HG03342 (cell line): ENCODE data around the gene RARRES1.

Experiments used
- ATAC-seq: cut with Tn5 transposase; IDR thresholded peaks from one replicate; pipeline ENCODE4 v1.9.1; 2021; ENCODE audit warnings: mild to moderate bottlenecking, moderate library complexity; ENCODE audit not compliant: unreplicated experiment

Gene RARRES1, protein sequence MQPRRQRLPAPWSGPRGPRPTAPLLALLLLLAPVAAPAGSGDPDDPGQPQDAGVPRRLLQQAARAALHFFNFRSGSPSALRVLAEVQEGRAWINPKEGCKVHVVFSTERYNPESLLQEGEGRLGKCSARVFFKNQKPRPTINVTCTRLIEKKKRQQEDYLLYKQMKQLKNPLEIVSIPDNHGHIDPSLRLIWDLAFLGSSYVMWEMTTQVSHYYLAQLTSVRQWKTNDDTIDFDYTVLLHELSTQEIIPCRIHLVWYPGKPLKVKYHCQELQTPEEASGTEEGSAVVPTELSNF

DNA sequence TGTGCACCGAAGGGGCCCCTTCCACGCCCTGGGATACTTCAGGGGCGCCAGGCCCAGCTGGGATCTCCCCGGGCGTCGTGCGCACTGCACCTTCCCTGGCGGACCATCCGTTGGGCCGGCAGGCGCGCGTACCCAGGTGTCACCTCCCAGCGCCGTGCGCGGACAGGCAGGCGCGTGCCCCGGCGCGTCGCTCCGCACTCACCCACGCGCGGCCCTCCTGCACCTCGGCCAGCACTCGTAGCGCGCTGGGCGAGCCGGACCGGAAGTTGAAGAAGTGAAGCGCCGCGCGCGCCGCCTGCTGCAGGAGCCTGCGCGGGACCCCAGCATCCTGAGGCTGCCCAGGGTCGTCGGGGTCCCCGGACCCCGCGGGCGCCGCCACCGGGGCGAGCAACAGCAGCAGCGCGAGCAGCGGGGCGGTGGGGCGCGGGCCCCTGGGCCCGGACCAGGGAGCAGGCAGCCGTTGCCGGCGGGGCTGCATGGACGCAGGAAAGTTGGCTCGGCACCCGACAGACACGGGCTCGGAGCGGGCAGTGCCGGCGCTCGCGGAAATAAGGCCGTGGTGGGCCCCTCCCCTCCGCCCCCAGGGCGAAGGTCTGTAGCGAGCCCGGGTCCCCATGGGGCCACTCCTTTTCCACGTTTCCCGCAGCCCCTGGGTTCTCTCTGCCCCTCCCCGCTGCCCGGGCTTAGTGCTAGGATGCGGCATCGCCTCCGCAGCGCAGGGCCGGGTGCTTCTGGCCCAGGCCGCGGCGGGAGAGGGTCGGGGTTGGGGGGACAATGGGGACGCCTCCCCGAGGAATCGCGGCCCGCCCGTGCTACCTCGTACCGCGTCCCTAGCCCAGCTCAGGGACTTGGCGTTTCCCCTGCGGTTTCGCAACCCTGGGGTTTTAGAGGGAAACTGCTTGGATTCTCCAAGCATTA lies at the start of gene RARRES1:
RARRES1 (minus strand) TSS at position 520 of the 918 bp plus-strand sequence; CDS start at position 478, 42 bp downstream.
- peak; percentile 79 for ATAC-seq

DNA sequence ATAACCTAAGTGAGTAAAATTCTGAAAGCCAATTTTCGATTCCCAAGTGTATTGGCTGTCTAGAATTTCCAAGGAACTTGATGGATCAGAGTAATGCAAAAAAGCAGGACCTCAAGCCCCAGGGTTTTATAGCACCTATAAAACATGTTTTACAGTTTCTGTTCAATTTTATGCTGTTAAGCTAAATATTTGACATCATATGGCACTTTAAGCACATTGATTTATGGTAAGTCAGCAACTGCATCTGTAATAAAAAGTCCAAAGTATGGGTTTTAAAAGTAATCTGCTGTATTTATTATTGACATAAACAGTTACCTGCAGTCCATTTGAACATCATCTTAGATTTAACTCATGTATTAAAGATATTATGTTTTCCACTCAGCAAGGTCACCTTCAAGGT lies 49.6 kb upstream of the RARRES1 start:
- ATAC-seq = no peak

DNA sequence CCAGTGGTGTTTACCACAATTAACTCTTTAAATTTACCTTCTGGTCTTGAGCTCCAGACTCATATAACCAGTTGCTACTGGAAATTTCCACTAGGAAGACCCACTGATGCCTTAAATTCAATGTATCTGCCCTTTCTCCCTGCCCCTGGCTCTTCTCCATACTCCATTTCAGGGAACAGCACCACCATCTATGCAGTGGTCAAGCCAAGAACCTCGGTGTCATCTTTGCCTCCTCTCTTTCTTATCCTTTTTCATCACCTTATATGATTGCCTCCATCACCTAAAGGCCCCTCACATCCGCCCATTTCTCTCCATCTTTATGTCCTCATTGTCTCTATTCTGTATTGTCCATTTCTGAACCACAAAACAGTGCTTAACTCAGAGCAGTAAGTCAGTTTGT lies 48.9 kb upstream of the RARRES1 start:
- ATAC-seq = no peak

DNA sequence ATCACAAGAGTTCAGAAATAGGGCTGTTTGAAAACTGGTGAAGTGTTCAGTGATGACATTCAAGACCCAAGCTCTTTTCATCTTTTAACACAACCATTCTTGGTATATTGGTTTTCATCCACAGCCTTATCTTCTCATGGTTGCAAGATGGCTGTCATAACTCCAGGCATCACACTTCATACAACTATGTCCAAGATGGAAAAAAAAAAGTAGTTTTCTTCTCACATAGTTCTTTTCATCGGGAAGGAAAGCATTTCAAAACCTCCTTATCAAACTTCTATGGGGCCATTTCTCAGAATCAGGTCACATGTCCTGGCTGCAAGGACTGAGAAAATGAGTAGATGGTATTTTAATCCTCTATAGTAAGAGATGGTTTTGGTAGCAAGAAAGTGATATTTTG lies 48.5 kb upstream of the RARRES1 start:
- no peak for ATAC-seq

DNA sequence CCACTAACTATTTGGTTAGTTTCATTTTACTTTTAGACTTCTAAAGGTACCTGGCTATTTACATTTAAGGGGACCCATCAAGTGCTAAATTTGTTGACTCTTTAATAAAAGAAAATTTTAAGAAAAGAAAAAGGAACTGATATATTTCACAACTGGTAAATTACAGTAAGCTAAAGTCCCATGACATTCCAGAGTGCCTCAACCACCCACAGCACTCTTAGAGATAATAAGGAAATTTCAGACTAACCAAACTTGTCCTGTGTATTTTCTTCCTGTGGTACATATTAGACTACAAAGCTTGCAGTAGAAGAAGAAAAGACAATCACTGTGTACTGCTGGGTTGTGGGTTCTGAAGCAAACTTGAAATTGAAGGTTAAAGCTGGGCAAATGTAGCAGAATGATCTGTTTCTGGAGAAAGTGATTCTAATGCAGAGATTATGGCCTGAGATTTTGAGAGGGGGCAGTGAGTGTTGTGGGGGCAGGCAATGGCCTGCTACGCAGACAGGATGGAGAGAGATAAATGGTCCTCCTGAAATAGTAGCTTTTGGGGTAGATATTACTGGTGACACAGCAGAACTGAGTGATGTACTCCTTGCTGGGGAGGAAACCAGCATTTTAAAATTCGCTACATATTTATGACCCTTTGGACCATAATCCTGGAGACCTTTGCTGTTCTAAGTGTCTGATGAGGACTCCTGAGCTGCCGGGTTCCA lies 45.1 kb upstream of the RARRES1 start:
- no peak for ATAC-seq

DNA sequence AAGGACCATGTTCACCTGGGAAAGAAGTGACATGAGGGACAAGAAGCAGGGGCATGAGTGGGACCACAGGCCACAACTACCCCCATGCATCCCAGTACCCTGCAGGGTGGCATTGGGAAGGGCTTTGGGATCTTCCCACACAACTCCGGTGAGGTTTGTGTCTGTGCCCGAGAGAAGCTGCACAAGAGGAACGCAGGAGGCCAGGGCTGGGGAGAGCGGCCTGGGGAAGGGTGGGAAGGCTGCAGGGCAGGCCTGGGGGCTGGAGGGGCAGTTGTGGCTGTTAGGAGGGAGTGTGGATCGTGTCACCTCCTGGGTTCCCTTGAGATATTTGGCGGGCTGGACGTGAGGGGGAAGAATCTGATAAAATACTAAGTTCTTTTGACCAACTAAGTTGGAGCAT lies 44.3 kb upstream of the RARRES1 start:
- no peak for ATAC-seq

DNA sequence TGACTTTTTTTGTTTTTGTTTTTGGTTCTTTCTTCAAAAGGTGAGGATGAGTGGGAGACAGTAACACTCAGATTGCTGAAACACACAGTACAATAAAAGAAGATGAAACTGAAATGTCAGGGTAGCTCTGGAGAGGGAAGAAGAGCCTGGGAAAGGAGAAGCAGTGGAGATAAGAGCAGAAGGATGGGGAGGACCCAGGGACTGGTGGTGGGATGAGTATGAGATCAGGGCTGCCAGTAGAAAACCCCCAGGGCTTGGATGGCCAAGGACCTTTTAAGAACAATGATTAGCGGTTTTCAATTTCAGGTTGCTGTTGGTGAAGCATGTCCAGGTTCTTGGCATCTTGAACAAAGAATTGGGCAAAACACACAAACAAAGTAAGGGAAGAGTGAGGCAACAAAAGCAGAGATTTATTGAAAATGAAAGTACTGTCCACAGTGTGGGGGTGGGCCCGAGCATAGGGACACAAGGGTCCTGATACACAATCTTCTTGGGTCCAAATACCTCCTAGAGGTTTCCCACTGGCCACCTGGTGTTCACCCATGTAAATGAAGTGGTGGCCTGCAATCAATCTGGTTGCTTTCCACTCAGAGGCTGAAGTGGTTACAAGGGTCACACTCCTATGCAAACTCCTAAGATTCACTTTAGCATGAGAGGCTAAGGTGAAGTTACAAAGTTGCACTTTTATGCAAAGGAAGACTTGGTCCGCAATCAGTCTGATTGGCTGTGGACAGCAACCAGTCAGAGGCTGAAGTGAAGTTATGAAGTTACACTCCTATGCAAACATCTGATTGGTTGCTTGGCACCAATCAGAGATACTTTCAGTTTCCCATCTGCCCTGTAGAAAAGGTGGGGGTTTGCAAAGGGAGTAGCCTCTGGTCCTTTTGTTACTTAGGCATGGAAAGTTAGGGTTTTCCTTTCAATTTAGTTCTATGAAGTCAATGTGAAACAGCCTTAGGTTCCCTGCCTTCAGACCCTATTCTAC lies 43.5 kb upstream of the RARRES1 start:
- peak; percentile 68 for ATAC-seq

DNA sequence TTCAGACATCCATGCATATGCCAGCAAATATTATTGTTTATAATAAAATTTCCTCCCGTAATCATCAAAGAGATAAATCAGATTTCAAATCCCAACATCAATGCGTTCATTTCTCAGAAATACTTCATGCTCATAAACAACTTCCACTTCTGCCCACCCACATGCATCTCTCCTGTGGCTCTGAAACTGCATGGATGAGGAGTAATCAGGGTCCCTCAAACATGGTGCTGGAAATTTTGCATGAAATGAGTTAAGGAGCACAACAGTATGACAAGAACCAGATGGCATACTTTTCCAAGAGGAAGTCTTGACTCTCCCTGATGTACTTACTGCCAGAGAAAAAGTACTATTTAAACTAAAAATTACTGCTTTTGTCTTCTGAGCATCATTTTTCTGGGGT lies 42.7 kb upstream of the RARRES1 start:
- ATAC-seq = no peak

DNA sequence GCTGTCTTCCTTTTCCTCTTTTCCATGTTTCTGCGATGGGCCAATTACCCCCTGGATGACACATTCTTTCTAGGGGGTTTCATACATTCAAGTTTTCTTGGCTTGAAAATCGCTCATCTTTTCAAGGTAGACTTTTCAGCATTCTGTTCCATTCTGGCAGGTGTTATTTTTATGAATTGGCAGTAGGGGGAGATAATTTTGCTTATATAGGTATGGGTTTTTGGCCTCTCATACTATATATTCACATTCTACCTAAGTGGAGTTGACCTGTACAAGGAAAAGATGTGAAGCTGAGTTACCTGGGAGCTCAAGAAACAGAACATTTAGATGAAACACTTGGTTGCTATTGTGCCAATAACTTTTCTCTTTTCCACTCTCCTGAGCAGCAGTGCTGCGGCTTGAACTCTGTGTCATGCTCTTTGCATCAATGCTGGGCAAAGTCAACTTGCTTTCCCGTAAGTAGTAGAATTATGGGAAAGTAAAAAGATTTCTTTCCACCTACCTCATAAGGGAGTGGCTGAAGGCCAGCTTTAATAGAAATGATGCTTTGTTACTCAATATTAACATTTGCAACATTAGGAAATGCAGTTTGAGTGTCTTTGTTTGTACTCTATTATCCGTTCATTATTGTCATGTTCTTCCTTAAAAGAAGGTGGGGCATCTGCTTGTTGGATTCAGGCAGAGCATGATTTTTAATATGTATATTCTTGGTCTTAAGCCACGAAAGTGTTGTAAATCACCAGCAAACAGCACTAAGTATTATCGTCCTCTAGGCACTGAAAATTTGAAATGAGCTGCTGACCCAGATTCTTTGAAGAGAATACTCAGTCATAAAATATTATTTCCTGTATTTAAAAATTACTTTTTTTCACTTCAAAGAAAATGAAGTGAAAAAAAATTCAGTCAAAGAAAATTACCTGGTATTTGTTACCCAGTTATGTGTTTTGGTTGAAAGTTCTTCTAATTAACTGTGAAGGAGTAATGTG lies 41.9 kb upstream of the RARRES1 start:
- ATAC-seq = no peak

DNA sequence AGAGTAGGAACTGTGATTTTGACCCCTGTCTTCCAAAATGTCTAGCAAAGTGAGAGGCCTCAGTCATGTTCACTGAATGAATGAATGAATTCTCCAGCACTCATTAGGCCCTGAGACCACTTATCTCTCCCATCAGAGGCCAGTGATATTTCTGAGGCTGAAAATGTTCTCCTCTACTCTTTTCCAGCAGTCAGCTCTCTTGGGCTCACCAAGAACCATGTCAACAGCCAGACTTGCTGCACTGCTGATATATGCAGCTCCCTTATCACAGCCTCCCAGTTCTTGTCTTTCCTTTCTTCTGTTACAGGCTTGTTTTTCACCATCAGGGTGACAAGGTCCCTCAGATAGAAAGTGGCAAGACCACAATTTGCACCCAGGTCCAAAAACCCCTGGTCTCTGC lies 40.9 kb upstream of the RARRES1 start:
- ATAC-seq = no peak

DNA sequence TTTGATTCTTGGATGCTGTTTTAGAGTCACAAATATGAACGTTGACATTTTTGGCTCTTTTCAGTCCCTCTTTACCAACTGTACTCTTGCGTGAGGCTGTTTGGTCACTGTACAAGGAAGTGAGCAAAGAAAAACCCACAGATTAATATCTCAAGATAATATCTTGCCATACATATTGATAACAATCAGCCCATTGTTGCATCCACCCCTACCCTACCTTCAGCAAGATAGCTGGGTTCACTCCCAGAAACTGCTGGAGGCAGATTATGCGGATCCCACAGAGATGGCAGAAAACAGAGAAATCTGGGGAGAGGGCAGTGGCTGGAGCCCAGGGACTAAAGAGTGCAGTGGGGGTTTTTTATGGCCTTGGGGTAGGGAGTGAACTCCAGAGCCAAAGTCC lies 39.7 kb upstream of the RARRES1 start:
- ATAC-seq = no peak

DNA sequence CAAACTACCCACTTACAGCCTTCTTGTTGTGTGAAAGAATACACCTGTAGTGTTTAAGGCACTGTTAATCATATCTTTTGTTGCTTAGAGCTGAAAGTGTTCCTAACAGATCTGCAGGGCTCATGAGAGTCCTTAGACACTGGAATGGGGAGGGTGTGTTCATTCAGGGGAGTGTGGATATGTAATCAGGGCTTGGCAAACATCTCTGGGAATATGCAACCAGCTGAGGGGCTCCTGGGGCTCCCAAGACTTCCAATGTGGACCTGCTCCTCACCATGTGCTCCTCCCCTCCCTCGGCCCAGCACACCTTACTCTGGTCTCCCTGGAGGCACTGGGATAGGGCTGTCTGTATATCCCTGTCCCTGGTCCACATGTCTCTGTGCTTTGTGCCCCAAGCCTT lies 39.3 kb upstream of the RARRES1 start:
- ATAC-seq = no peak

DNA sequence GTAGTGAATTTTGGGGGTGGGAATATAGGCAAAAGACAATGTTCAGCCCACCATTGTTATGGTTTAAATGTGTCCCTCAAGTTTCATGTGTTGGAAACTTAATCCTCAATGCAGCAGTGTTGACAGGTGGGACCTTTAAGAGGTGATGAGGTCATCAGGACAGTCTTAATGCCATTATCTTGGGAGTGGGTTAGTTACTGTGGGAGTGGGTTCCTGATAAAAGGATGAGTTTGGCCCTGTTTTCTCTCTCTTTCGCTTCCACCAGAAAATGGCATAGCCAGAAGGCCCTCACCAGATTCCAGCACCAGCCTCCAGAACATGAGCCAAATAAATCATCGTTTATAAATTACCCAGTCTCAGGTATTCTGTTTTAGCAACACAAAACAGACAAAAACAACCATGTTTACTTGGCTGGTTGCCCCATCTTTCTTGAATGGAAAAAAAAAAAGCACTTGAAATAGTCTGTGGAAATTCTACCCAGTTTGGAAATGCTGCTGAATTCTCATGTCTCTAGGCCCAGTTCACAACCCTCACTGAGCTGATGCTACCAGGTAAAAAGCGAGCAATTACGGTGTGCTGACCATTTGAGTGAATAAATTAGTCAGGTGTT lies 38.6 kb upstream of the RARRES1 start:
- ATAC-seq = no peak

DNA sequence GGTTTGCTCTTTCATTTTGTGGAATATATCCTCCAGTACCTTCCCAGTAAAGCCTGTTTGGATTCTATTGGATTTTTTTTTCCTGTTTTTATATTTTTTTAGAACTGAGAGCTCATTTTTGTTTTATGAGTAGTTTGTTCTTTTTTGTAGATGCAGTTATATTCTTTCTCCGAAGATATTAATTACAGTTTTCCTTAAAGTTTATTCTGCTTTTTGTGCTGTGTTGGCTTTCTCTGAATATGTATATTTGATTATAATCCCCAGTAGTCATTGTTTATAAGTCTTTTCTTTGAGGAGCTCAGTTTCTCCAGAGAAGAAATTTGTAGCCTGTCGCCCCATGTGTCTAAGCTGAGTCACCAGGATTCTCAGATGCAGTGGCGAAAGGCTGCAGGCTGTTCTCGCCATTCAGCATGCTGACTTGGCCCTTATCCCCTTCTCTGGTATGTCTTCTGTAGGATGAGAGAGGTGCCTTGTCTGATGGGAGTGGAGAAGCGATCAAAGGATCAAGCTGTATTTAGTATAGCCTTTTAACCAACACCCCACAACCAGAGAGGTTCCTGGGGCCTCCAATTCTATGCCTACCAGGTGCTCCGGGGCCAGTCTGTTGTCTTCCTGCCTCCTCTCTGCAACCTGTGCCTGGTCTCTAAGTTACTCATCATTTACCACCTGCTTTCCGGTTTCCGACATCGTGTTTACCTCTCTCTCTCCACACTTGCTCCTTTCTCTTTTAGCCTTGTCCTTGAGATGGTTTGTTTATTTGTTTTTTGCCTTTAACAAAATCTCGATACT lies 37.9 kb upstream of the RARRES1 start:
- ATAC-seq = no peak

DNA sequence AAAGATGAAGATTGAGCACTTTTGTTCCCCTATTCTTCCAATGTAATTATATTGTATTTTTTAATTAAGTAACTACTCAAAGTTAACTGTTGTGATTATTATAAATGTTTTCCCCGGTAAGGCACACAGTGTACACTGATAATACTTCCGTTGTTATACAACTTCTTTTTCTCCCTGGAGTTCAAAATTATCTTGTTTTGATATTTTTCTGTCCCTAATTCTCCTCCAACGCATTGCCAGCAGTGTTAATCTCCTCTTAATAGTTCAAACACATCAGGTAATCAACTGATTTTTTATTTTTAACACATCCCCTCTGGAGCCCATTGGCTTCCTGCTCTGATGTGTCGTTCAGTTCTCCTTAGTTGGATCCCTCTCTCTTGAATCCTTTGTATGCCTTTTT lies 37.3 kb upstream of the RARRES1 start:
- ATAC-seq = no peak

DNA sequence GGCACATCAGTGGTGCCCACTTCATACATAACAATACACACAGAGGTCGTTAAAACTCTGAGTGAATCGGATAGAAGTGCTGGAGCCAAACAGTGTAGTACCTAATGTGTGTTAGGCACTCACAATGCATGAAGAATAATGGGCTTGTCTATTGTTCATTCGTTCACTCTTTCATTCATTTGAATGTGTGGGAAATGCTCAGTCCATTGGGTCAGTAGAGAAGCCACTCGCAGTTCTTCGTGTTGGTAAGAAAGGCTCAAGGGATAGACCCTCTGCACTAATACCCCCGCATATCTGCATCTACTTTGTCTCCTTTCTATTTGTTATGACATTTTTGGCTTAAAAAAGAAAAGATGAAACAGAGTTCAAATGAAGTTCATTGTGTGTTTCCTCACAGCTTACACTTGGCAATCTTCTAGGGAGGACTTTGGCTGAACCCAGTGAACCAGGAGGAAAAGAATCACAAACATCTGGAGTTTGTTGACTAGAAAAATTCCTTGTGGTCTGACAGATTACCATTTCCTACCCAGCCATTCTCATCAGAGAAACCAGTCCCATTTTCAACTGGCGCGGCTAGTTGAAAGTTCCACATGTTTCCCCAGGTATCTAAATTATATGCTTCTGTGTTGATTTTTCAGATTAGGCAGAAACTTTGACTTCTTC lies 36.8 kb upstream of the RARRES1 start:
- no peak for ATAC-seq

DNA sequence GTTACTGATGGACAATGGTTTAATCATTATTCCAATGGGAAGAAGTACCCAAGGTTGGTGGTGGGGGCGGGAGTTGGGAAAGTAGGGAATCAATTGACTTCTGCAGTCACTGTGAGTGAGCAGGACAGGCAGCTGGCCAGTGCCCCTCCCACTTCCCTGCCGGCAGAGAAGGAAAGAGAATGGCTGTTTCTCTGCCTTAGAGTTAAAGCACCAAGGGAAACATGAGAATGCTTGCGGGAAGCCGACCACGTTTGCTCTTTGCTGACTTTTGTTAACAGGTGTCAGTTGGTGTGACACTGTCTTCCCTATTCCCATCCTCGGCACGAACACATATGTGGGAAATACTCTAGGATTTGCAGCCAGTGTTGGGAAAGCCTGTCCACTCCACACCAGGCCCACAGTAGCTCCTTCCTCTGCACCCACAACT lies 36.1 kb upstream of the RARRES1 start:
- no peak for ATAC-seq
